Measurements from ENCODE around the gene SHISA7. TPM values are rescaled to one million over a fixed set of nuclear protein-coding genes. Genes with fewer than 3 reads are reported as not detected.

The SHISA7 gene
- total and polyA plus RNA-seq, 2 of the 4 experiments (the other 2 are of a cell fraction), result not detected

DNA sequence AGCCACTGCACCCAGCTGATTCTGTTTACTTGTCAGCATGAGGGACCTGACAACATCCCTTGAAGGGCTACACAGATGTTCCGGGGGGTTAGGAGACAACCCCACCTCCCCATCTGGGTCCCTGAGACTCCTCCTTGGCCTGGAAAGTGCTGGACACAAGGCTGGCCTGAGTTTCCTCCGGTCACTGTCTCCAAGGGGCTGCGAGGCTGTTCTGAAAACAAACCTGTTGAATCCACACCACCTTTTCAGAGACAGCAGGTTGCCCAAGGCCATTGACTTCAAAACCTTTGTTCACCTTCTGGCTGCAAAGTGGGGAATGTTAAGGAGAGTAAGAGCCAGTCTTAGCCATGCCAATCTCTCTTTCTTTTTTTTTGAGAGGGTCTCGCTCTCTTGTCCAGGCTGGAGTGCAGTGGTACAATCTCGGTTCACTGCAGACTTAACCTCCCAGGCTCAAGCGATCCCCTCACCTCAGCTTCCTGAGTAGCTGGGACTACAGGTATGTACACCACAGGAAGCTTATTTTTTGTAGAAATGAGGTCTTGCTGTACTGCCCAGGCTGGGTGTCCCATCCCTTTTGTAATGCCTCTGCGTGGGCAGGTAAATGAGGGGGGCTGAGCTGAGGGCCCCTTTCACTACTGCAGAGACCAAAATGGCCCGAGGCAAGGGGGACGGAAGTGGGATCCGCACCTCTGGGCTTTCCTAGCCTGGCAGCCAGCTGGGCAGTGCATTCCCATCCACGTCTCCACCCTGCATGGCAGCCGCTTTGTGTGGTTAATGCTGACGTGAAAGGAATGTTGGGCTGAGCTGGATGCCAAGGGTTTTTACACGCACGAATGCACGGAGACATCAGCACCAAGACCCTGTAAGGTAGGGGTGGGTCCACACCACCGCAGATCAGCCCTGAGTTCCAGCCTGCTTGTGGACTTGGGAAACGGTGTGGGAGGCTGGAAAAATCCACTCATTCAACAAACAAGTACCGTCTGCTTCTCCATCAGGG, 31.5 kb upstream of the SHISA7 start:
- no peak for TF ChIP-seq NFE2L2 (IDR thresholded peaks at IDR 0.05; ENCODE audit: low read depth, low read length)
- TF ChIP-seq MAFK (IDR thresholded peaks at IDR 0.05; ENCODE audit: low read depth, low read length), result no peak
- TF ChIP-seq FOS (IDR thresholded peaks at IDR 0.05; ENCODE audit: low read depth, low read length), result no peak
- TF ChIP-seq, protein P1, sequence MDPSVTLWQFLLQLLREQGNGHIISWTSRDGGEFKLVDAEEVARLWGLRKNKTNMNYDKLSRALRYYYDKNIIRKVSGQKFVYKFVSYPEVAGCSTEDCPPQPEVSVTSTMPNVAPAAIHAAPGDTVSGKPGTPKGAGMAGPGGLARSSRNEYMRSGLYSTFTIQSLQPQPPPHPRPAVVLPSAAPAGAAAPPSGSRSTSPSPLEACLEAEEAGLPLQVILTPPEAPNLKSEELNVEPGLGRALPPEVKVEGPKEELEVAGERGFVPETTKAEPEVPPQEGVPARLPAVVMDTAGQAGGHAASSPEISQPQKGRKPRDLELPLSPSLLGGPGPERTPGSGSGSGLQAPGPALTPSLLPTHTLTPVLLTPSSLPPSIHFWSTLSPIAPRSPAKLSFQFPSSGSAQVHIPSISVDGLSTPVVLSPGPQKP (IDR thresholded peaks at IDR 0.05; ENCODE audit: borderline replicate concordance, low read depth, low read length), result no peak
- no peak for TF ChIP-seq CEBPB (IDR thresholded peaks at IDR 0.05; ENCODE audit: low read depth, low read length)
- TF ChIP-seq USF2 (IDR thresholded peaks at IDR 0.05; ENCODE audit: low read depth, low read length), result no peak
- no peak for TF ChIP-seq BHLHE40 (IDR thresholded peaks at IDR 0.05; ENCODE audit: low read depth, low read length)
- TF ChIP-seq POLR2A (IDR thresholded peaks at IDR 0.05; ENCODE audit: low read depth, low read length), result no peak
- TF ChIP-seq RCOR1 (IDR thresholded peaks at IDR 0.05; ENCODE audit: insufficient replicate concordance, low read length), result no peak
- Histone ChIP-seq H2BK20ac (ENCODE audit: low read depth, low read length) (no peak overlapping the region), H3K27ac (ENCODE audit: insufficient read depth, low read length) (no peak overlapping the region), H4K20me1 (ENCODE audit: insufficient read depth, low read length) (no peaks in the 10 kb centered on the region; the same call in 1 of the 2 replicates), H2AFZ (replicated peaks; ENCODE audit: low read length, poor library complexity) (peak overlapping the region; percentile 70), H3K79me1 (ENCODE audit: low read depth in 1 of 2, low read length in 2 of 2) (peaks cover 13 to 30% of the 10 kb centered on the region in 2 experiments), H2AK5ac (ENCODE audit: low read depth, low read length) (peak overlapping the region; percentile 61), H3K4ac (ENCODE audit: low read depth, low read length) (no peak overlapping the region), H4K91ac (ENCODE audit: insufficient read depth, low read depth, low read length) (no peak overlapping the region), H3K36me3 (ENCODE audit: control insufficient read depth, insufficient read depth, low read length) (no peaks in the 10 kb centered on the region), H3K23ac (ENCODE audit: low read depth, low read length) (no peak overlapping the region), H3K56ac (ENCODE audit: extremely low read depth, insufficient read depth, low read length) (no peak overlapping the region), H4K8ac (ENCODE audit: low read depth in 2 of 2, low read length in 2 of 2) (peak overlapping the region in 1 of 2 experiments; percentile 79; a peak in 2 of 4 replicates), H3K4me2 (ENCODE audit: low read depth, low read length) (no peak overlapping the region), H2BK15ac (ENCODE audit: low read depth, low read length) (no peak overlapping the region), H4K5ac (ENCODE audit: low read depth, low read length) (peak overlapping the region; percentile 46; the same call in 1 of the 2 replicates), H3K4me3 (ENCODE audit: insufficient read depth, low read depth, low read length) (no peak overlapping the region), H3K9me3 (ENCODE audit: control insufficient read depth, insufficient read depth, low read length) (no peaks in the 10 kb centered on the region), H2AK9ac (replicated peaks; ENCODE audit: low read depth, low read length, poor library complexity) (peak overlapping the region; percentile 70), H3K27me3 (ENCODE audit: control insufficient read depth, insufficient read depth, low read length) (no peaks in the 10 kb centered on the region), H3K9ac (ENCODE audit: low read depth, low read length) (no peak overlapping the region), H3K4me1 (ENCODE audit: control insufficient read depth, insufficient read depth, low read length) (peaks cover 9% of the 10 kb centered on the region), H2BK5ac (ENCODE audit: low read depth, low read length, poor library complexity, severe bottlenecking) (no peak overlapping the region), H3K18ac (ENCODE audit: low read depth, low read length) (no peak overlapping the region), H2BK120ac (ENCODE audit: low read depth, low read length) (no peak overlapping the region), H3K9me1 (ENCODE audit: insufficient read depth, low read length) (peaks cover 14% of the 10 kb centered on the region), H3K14ac (replicated peaks; ENCODE audit: low read depth, low read length) (no peak overlapping the region)
- BruUV-seq (replicated peaks), result no TSS peak
- DNase-seq (no peak), ATAC-seq (ENCODE audit: low read depth) (no peak)
- dilution Hi-C loops (cut with HindIII; ENCODE audit: low sequenced_read_pairs, unreplicated experiment) (no loop called here), in situ Hi-C loops (cut with MboI; ENCODE audit: low sequenced_read_pairs) (loop anchor here (25.0 kb wide), 1 partner anchor 1012 kb away; the partner anchor contains the start of genes CDC42EP5 and LENG9), intact Hi-C loops (cut with micrococcal nuclease) (no loop called here)
- ChIA-PET CTCF (no interaction called here), POLR2A (ENCODE audit: unreplicated experiment) (no interaction called here)
- 92% methylated on average over 2 of the region's 19 CpGs; no CpG with 5 or more reads in 1 of the 2 experiments for WGBS, 2 experiments (ENCODE audit: extremely low coverage in 2 of 2, insufficient read length in 1 of 2)

Measured in IMR-90 (cell line).